ENCODE results near the gene BCL7A.

The BCL7A gene

GRCh38 chr12:121990692-121991603, 30.7 kb upstream of the BCL7A start:
- peak; percentile 37 for DNase-seq (ENCODE audit: low read depth)
- no peak overlapping the region for H3K4me3 ChIP-seq (ENCODE audit: low read depth, low read length)
- TF ChIP-seq CTCF (IDR thresholded peaks at IDR 0.05; ENCODE audit: control insufficient read depth, extremely low read depth, insufficient read depth), result no peak

- DNase-seq (ENCODE audit: low read depth), result no peak
- H3K4me3 ChIP-seq (ENCODE audit: low read depth, low read length), result no peak overlapping the region
- no peak for TF ChIP-seq CTCF (IDR thresholded peaks at IDR 0.05; ENCODE audit: control insufficient read depth, extremely low read depth, insufficient read depth)
These were observed 29.4 kb upstream of the BCL7A start for GRCh38 chr12:121992059-121992879.

- DNase-seq (ENCODE audit: low read depth), result no peak
- no peak for TF ChIP-seq CTCF (IDR thresholded peaks at IDR 0.05; ENCODE audit: control insufficient read depth, extremely low read depth, insufficient read depth)
- H3K4me3 ChIP-seq (ENCODE audit: low read depth, low read length), result no peak overlapping the region
These were observed 25.4 kb upstream of the BCL7A start for GRCh38 chr12:121996050-121996944.

- no peak for TF ChIP-seq CTCF (IDR thresholded peaks at IDR 0.05; ENCODE audit: control insufficient read depth, extremely low read depth, insufficient read depth)
- DNase-seq (ENCODE audit: low read depth), result no peak
- no peak overlapping the region for H3K4me3 ChIP-seq (ENCODE audit: low read depth, low read length)
These were observed 24.6 kb upstream of the BCL7A start for GRCh38 chr12:121996945-121997612.

GRCh38 chr12:122001466-122002209, 20.0 kb upstream of the BCL7A start:
- no peak for DNase-seq (ENCODE audit: low read depth)
- no peak for TF ChIP-seq CTCF (IDR thresholded peaks at IDR 0.05; ENCODE audit: control insufficient read depth, extremely low read depth, insufficient read depth)
- no peak overlapping the region for H3K4me3 ChIP-seq (ENCODE audit: low read depth, low read length)
